Activated CD4-positive, alpha-beta T cell treated with anti-CD3 and anti-CD28 coated beads, Interleukin-2, amount 10 ng/mL, durations not matched to agents 7 days and 5 days (primary cell): ENCODE data around the gene ASTN2. TPM values are rescaled to one million over a fixed set of nuclear protein-coding genes. Genes with fewer than 3 reads are reported as not detected.

Experiments
- CTCF ChIA-PET: fragments of 350-600 bp; sonication (Branson Sonifier 250); formaldehyde crosslinking; loops from one replicate; lab custom pipeline; 2021; ENCODE audit warnings: antibody characterized with exemption; lab: Charles Lee
- POLR2A ChIA-PET: fragments of 350-600 bp; sonication (Branson Sonifier 250); formaldehyde crosslinking; loops from one replicate; lab custom pipeline; 2021; ENCODE audit warnings: antibody characterized with exemption; lab: Charles Lee
- DNase-seq: peaks from one replicate; pipeline ENCODE4 v3.0.0-alpha.2; 2020
- H3K27ac Mint-ChIP-seq: one replicate; pipeline ENCODE4 v1.8.0; 2021; ENCODE audit warnings: mild to moderate bottlenecking, moderate library complexity, mixed read lengths
- H3K27me3 Mint-ChIP-seq: one replicate; pipeline ENCODE4 v1.8.0; 2021; ENCODE audit warnings: mixed read lengths
- H3K36me3 Mint-ChIP-seq: one replicate; pipeline ENCODE4 v1.8.0; 2021; ENCODE audit warnings: low read depth, mixed read lengths
- H3K4me1 Mint-ChIP-seq: one replicate; pipeline ENCODE4 v1.8.0; 2021; ENCODE audit warnings: mixed read lengths
- H3K4me3 Mint-ChIP-seq: one replicate; pipeline ENCODE4 v1.8.0; 2021; ENCODE audit warnings: mild to moderate bottlenecking, moderate library complexity, mixed read lengths
- H3K9me3 Mint-ChIP-seq: one replicate; pipeline ENCODE4 v1.8.0; 2021; ENCODE audit warnings: mixed read lengths
- total RNA-seq, 2 experiments: library from RNA; stranded (reverse); gene quantifications; one replicate each; pipeline ENCODE4 v1.2.3, GENCODE V29; 2021

The ASTN2 gene
- total RNA-seq, 2 experiments from 2014 or later, result 3.2 to 4.1 TPM

GRCh38 chr9:116673375-116673774 lies 741.5 kb downstream of the ASTN2 start:
- Mint-ChIP-seq H3K27me3 (no peaks in the 10 kb centered on the region), H3K27ac (no peak overlapping the region), H3K4me1 (no peaks in the 10 kb centered on the region), H3K36me3 (no peaks in the 10 kb centered on the region), H3K9me3 (peaks cover 16% of the 10 kb centered on the region), H3K4me3 (no peak overlapping the region)
- CTCF ChIA-PET, result no interaction called here
- POLR2A ChIA-PET, result no interaction called here
- no peak for DNase-seq

GRCh38 chr9:116671605-116672004 lies 743.3 kb downstream of the ASTN2 start:
- H3K9me3 Mint-ChIP-seq, result peaks cover 16% of the 10 kb centered on the region
- no peak overlapping the region for H3K4me3 Mint-ChIP-seq
- H3K4me1 Mint-ChIP-seq, result no peaks in the 10 kb centered on the region
- POLR2A ChIA-PET, result no interaction called here
- H3K27me3 Mint-ChIP-seq, result no peaks in the 10 kb centered on the region
- no peak for DNase-seq
- H3K36me3 Mint-ChIP-seq, result no peaks in the 10 kb centered on the region
- CTCF ChIA-PET, result no interaction called here
- no peak overlapping the region for H3K27ac Mint-ChIP-seq

DNA sequence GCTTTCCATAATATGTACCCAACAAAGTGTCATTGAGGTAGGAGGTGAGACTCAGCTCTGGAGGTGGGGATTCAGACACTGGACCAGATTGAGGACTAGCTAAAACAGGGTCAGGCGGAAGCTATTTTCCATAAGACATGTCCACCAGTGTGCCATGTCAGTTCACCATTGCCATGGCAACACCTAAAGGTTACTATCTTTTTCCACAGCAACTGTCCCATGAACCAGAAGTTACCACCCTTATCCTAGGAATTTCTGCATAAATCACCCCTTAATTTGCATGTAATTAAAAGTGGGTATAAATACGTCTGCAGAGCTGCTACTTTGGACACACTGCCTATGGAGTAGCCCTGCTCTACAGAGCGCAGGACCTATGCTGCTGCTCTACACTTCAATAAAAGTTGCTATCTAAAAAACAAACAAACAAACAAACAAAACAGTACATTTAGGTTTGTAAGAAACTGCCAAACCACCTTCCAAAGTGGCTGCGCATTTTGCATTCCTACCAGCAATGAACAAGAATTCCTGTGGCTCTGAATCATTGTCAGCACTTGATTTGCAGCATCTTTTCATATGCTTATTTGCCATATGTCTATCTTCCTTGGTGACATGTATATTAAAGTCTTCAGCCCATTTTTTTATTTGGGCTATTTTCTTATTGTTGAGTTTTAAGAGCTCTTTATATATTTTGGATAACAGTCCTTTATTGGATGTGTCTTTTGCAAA lies 745.7 kb downstream of the ASTN2 start:
- Mint-ChIP-seq H3K4me3 (no peak overlapping the region), H3K27ac (no peak overlapping the region), H3K9me3 (peaks cover 10% of the 10 kb centered on the region), H3K27me3 (no peaks in the 10 kb centered on the region), H3K36me3 (no peaks in the 10 kb centered on the region), H3K4me1 (no peaks in the 10 kb centered on the region)
- ChIA-PET CTCF (no interaction called here), POLR2A (no interaction called here)
- DNase-seq, result no peak

GRCh38 chr9:116663581-116663980 lies 751.3 kb downstream of the ASTN2 start:
- no peaks in the 10 kb centered on the region for H3K36me3 Mint-ChIP-seq
- ChIA-PET CTCF (no interaction called here), POLR2A (no interaction called here)
- no peak overlapping the region for H3K27ac Mint-ChIP-seq
- no peak overlapping the region for H3K4me3 Mint-ChIP-seq
- no peaks in the 10 kb centered on the region for H3K9me3 Mint-ChIP-seq
- no peaks in the 10 kb centered on the region for H3K4me1 Mint-ChIP-seq
- H3K27me3 Mint-ChIP-seq, result no peaks in the 10 kb centered on the region
- no peak for DNase-seq

DNA sequence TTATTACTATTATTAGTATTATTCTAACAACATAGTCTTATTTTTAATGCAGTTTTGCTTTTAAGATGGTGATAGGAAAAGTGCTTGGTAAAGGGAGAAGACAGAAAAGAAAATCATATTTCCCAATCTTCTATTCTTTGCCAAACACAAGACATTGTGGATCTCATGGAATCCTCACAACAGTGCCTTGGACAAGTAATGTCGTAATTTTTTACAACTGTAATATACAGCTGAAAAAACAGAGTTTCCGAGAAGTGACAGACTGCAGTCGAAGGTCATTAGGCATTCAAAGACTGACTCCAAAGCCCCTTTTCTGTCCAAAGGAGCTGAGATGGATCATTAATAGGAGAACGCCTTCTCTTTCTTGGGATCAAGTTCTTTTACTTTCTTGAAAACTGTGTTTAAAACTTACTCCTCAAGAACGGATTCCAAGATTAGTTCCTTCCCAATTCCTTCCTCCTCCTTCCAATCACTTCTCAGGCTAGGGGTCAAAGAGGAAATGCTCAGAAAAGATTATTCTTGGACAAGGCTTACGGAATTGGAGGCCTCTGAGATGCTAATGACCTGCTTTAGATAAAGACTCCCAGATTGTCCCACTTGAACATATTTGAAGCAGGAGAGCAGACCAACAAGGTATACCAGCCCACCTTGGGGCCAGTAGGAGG lies 752.1 kb downstream of the ASTN2 start:
- Mint-ChIP-seq H3K4me3 (no peak overlapping the region), H3K9me3 (no peaks in the 10 kb centered on the region), H3K4me1 (no peaks in the 10 kb centered on the region), H3K27ac (no peak overlapping the region), H3K27me3 (no peaks in the 10 kb centered on the region), H3K36me3 (no peaks in the 10 kb centered on the region)
- CTCF ChIA-PET, result no interaction called here
- DNase-seq, result no peak
- POLR2A ChIA-PET, result no interaction called here

DNA sequence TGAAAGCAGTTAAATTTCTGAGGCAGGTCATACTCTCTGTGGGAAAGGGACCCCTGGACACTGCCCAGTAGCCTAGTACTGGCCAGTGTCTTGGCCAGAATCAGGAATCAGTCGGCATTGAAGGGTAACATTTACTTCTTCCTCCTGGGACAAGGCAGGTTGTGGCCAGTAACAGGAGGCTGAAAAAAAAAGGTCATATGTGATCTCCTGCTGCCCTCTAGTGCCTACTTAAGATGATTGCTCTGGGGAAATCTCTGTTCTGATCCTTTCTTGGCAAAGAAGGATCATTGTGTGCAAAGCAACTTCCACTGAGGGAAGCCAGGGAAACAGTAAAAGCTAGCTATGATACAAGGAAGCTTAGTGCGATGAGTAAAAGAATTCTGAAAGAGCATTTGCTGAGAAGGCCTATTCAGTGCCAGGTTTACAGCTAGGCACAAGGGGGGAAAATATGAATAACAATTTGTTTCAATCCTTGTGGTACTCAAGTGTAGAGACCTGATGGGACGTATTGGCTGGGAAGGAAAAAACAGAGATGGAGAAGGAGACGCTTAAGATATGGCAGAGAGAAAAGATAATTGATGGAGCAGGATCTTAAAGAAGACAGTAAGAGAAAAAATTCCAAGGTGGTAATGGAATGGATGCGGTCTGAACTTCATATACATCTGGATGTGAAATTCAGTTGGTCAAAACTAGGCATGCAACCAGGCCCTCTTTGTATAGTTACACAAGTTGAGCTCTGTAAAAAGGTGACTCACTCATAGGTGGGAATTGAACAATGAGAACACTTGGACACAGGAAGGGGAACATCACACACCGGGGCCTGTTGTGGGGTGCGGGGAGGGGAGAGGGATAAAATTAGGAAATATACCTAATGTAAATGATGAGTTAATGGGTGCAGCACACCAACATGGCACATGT lies 753.6 kb downstream of the ASTN2 start:
- Mint-ChIP-seq H3K4me1 (no peaks in the 10 kb centered on the region), H3K36me3 (no peaks in the 10 kb centered on the region), H3K9me3 (no peaks in the 10 kb centered on the region), H3K4me3 (no peak overlapping the region), H3K27ac (no peak overlapping the region), H3K27me3 (no peaks in the 10 kb centered on the region)
- CTCF ChIA-PET, result interaction anchor here (1.3 kb wide), 1 partner anchor 1068 kb away, joined by 4 read pairs; no protein-coding TSS in a partner anchor
- no peak for DNase-seq
- POLR2A ChIA-PET, result no interaction called here

GRCh38 chr9:116658265-116658664 lies 756.6 kb downstream of the ASTN2 start:
- no peaks in the 10 kb centered on the region for H3K36me3 Mint-ChIP-seq
- POLR2A ChIA-PET, result no interaction called here

GRCh38 chr9:116656977-116657376 lies 757.9 kb downstream of the ASTN2 start:
- H3K9me3 Mint-ChIP-seq, result no peaks in the 10 kb centered on the region
- no peak for DNase-seq
- H3K4me1 Mint-ChIP-seq, result no peaks in the 10 kb centered on the region
- H3K27me3 Mint-ChIP-seq, result no peaks in the 10 kb centered on the region
- ChIA-PET POLR2A (no interaction called here), CTCF (no interaction called here)
- H3K4me3 Mint-ChIP-seq, result no peak overlapping the region
- no peak overlapping the region for H3K27ac Mint-ChIP-seq
- no peaks in the 10 kb centered on the region for H3K36me3 Mint-ChIP-seq

More at GRCh38 chr9:116658265-116658664, 756.6 kb downstream of the ASTN2 start:
- CTCF ChIA-PET, result no interaction called here
- H3K27me3 Mint-ChIP-seq, result no peaks in the 10 kb centered on the region
- no peaks in the 10 kb centered on the region for H3K4me1 Mint-ChIP-seq
- H3K4me3 Mint-ChIP-seq, result no peak overlapping the region
- no peaks in the 10 kb centered on the region for H3K9me3 Mint-ChIP-seq
- H3K27ac Mint-ChIP-seq, result no peak overlapping the region
- no peak for DNase-seq

GRCh38 chr9:116656501-116656971 lies 758.3 kb downstream of the ASTN2 start:
- CTCF ChIA-PET, result no interaction called here
- Mint-ChIP-seq H3K27ac (no peak overlapping the region), H3K4me1 (no peaks in the 10 kb centered on the region), H3K27me3 (no peaks in the 10 kb centered on the region), H3K9me3 (no peaks in the 10 kb centered on the region), H3K4me3 (no peak overlapping the region), H3K36me3 (no peaks in the 10 kb centered on the region)
- POLR2A ChIA-PET, result no interaction called here
- no peak for DNase-seq

GRCh38 chr9:116654059-116654355 lies 760.9 kb downstream of the ASTN2 start:
- no peaks in the 10 kb centered on the region for H3K9me3 Mint-ChIP-seq
- no peaks in the 10 kb centered on the region for H3K36me3 Mint-ChIP-seq
- CTCF ChIA-PET, result no interaction called here
- no peak for DNase-seq
- H3K4me1 Mint-ChIP-seq, result no peaks in the 10 kb centered on the region
- H3K4me3 Mint-ChIP-seq, result no peak overlapping the region
- POLR2A ChIA-PET, result no interaction called here
- H3K27me3 Mint-ChIP-seq, result no peaks in the 10 kb centered on the region
- no peak overlapping the region for H3K27ac Mint-ChIP-seq

GRCh38 chr9:116653348-116654058 lies 761.4 kb downstream of the ASTN2 start:
- H3K27ac Mint-ChIP-seq, result no peak overlapping the region
- H3K27me3 Mint-ChIP-seq, result no peaks in the 10 kb centered on the region
- H3K36me3 Mint-ChIP-seq, result no peaks in the 10 kb centered on the region
- ChIA-PET CTCF (no interaction called here), POLR2A (no interaction called here)
- H3K4me3 Mint-ChIP-seq, result no peak overlapping the region
- no peaks in the 10 kb centered on the region for H3K9me3 Mint-ChIP-seq
- no peaks in the 10 kb centered on the region for H3K4me1 Mint-ChIP-seq
- DNase-seq, result no peak

GRCh38 chr9:116647515-116647809 lies 767.4 kb downstream of the ASTN2 start:
- ChIA-PET POLR2A (no interaction called here), CTCF (no interaction called here)
- Mint-ChIP-seq H3K27me3 (no peaks in the 10 kb centered on the region), H3K4me1 (no peaks in the 10 kb centered on the region), H3K4me3 (no peak overlapping the region), H3K27ac (no peak overlapping the region), H3K36me3 (no peaks in the 10 kb centered on the region), H3K9me3 (no peaks in the 10 kb centered on the region)
- no peak for DNase-seq
